Glutamatergic neuron (in vitro differentiated cells): ENCODE data around the gene STRN. TPM values are rescaled to one million over a fixed set of nuclear protein-coding genes. Genes with fewer than 3 reads are reported as not detected.
"Not testable (repeated sequence)": the region's sequence is repeated elsewhere in the genome, so short reads cannot be mapped to it uniquely, and the experiment has no call there.

Source experiments
- DNase-seq: peaks from one replicate; pipeline ENCODE4 v3.0.0; 2022
- H3K27ac Mint-ChIP-seq: one replicate; pipeline ENCODE4 v1.8.0; 2020; ENCODE audit warnings: mild to moderate bottlenecking, mixed read lengths, inconsistent platforms; ENCODE audit not compliant: unreplicated experiment
- H3K27me3 Mint-ChIP-seq: one replicate; pipeline ENCODE4 v1.8.0; 2020; ENCODE audit warnings: mild to moderate bottlenecking, moderate library complexity, mixed read lengths, inconsistent platforms; ENCODE audit not compliant: unreplicated experiment
- H3K36me3 Mint-ChIP-seq: one replicate; pipeline ENCODE4 v1.8.0; 2020; ENCODE audit warnings: mild to moderate bottlenecking, mixed read lengths, inconsistent platforms; ENCODE audit not compliant: unreplicated experiment
- H3K4me1 Mint-ChIP-seq: one replicate; pipeline ENCODE4 v1.8.0; 2020; ENCODE audit warnings: mild to moderate bottlenecking, low read depth, mixed read lengths, inconsistent platforms; ENCODE audit not compliant: unreplicated experiment
- H3K4me3 Mint-ChIP-seq: one replicate; pipeline ENCODE4 v1.8.0; 2020; ENCODE audit warnings: mild to moderate bottlenecking, mixed read lengths, inconsistent platforms; ENCODE audit not compliant: unreplicated experiment
- H3K9me3 Mint-ChIP-seq: one replicate; pipeline ENCODE4 v1.8.0; 2020; ENCODE audit warnings: mild to moderate bottlenecking, moderate library complexity, mixed read lengths, inconsistent platforms; ENCODE audit not compliant: unreplicated experiment
- total RNA-seq: library from RNA; stranded (reverse); fragmentation: NEBNext Ultra II Directional; extraction: Animal tissue kit (Norgen Biotek cat#: 25700); gene quantifications from one replicate; pipeline ENCODE4 v1.2.1, GENCODE V29; 2021; ENCODE audit not compliant: unreplicated experiment
- TF ChIP-seq, protein P1 (sequence below): fragments of 200-600 bp; sonication (generic); IDR thresholded peaks from one replicate; pipeline ENCODE4 v1.5.0; 2021; ENCODE audit not compliant: partially characterized antibody, unreplicated experiment

Gene STRN
- total RNA-seq, 1 donor from 2014 or later: 20.8 TPM

DNA sequence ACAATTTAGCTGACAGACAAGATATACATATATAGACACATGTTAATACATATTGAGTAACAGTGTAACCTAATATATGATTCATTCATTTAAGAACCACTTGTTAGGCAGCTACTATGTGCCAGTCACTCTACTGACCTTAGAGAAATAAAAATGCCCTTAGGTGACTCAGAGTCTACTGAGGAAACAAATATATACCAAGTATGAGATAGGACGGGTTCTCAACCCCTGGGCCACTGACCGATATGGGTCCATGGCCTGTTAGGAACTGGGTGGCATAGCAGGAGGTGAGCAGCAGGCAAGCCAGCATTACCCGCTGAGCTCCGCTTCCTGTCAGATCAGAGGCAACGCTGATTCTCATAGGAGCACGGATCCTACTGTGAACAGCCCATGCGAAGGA lies 14.8 kb downstream of the STRN start:
- DNase-seq: no peak
- H3K9me3 Mint-ChIP-seq: no peaks in the 10 kb centered on the region
- no peak overlapping the region for H3K27ac Mint-ChIP-seq
- no peaks in the 10 kb centered on the region for H3K27me3 Mint-ChIP-seq
- TF ChIP-seq, protein P1, sequence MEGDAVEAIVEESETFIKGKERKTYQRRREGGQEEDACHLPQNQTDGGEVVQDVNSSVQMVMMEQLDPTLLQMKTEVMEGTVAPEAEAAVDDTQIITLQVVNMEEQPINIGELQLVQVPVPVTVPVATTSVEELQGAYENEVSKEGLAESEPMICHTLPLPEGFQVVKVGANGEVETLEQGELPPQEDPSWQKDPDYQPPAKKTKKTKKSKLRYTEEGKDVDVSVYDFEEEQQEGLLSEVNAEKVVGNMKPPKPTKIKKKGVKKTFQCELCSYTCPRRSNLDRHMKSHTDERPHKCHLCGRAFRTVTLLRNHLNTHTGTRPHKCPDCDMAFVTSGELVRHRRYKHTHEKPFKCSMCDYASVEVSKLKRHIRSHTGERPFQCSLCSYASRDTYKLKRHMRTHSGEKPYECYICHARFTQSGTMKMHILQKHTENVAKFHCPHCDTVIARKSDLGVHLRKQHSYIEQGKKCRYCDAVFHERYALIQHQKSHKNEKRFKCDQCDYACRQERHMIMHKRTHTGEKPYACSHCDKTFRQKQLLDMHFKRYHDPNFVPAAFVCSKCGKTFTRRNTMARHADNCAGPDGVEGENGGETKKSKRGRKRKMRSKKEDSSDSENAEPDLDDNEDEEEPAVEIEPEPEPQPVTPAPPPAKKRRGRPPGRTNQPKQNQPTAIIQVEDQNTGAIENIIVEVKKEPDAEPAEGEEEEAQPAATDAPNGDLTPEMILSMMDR: no peak
- H3K4me3 Mint-ChIP-seq: no peak overlapping the region
- H3K4me1 Mint-ChIP-seq: no peaks in the 10 kb centered on the region
- no peaks in the 10 kb centered on the region for H3K36me3 Mint-ChIP-seq

DNA sequence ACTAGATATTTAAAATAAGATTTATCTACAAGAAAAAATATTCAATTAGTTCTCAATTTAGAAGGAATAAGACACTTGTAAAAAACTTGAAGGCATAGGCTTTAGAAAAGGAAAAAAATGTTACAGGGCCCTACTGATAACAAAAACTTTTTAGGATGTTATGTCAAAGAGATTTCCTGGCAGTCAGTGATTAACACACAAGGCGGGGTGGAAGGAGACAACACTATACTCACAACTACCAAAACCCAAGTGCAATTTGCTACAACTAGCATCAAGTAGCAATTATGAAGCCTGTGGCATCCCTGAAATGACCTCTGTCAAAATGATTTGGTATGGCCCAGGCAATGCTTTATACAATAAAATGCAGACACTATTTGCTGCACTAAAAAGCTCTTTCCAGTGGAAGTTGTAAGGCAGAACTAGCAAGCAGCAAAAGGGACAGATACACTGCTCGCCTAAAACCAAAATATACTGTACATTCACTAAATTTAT lies 15.3 kb downstream of the STRN start:
- H3K4me3 Mint-ChIP-seq: no peak overlapping the region
- H3K4me1 Mint-ChIP-seq: no peaks in the 10 kb centered on the region
- no peak for DNase-seq
- H3K36me3 Mint-ChIP-seq: no peaks in the 10 kb centered on the region
- H3K27ac Mint-ChIP-seq: no peak overlapping the region
- TF ChIP-seq, protein P1: no peak
- no peaks in the 10 kb centered on the region for H3K27me3 Mint-ChIP-seq
- H3K9me3 Mint-ChIP-seq: no peaks in the 10 kb centered on the region

DNA sequence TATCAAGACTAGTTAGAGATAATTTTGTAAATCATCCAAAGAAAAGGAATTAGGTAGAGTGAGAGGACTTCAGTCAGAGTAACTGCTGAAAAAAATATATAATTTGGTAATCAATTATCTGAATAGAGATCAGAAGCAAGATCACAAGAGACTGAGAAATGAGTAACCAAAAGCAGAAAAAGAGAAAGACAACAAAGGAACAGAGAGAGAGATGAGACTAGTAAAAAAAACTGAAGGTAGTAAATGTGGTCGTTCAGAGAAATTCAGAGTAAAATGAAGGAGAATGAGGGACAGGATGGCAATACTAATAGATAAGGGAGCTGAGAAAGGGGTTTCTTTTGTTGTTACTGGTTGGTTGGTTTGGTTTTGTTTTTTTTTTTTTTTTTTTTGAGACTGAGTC lies 16.5 kb downstream of the STRN start:
- no peak overlapping the region for H3K27ac Mint-ChIP-seq
- TF ChIP-seq, protein P1: no peak
- DNase-seq: no peak
- no peaks in the 10 kb centered on the region for H3K9me3 Mint-ChIP-seq
- peaks cover 1% of the 10 kb centered on the region for H3K27me3 Mint-ChIP-seq
- H3K4me3 Mint-ChIP-seq: no peak overlapping the region
- H3K4me1 Mint-ChIP-seq: no peaks in the 10 kb centered on the region
- no peaks in the 10 kb centered on the region for H3K36me3 Mint-ChIP-seq

DNA sequence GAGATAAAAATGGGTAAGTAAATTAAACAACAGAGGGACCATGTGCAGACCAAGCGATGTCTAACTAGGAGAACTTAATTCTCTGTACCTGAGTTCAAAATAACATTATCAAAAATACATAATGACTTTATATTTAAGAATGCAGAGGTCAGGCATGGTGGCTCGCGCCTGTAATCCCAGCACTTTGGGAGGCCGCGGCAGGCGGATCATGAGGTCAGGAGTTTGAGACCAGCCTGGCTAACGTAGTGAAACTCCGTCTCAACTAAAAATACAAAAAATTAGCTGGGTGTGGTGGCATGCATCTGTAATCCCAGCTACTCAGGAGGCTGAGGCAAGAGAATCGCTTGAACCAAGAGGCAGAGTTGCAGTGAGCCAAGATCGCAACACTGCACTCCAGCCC lies 21.1 kb downstream of the STRN start:
- not testable (repeated sequence) for H3K4me3 Mint-ChIP-seq, H3K4me1 Mint-ChIP-seq, H3K36me3 Mint-ChIP-seq, H3K27ac Mint-ChIP-seq, H3K27me3 Mint-ChIP-seq, DNase-seq, H3K9me3 Mint-ChIP-seq

DNA sequence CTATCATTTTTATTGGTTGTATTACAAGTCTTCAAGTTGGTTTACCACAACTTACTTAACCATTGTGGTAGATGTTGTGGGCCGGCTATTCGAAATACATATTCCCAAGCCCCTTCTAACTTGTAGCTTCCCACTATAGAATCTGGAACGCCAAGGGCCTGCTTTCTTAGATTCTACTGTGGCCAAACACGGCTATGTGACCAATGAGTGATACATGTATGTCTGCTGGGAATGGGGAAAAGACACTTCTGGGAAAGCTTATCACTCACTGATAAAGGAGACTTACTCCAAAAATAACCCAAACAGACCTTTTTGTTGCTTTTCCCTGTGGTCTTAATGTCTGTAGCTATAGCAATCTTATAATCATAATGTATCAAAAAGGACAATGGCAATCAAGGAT lies 24.5 kb downstream of the STRN start:
- Mint-ChIP-seq H3K4me1 (no peaks in the 10 kb centered on the region), H3K9me3 (no peaks in the 10 kb centered on the region), H3K4me3 (no peak overlapping the region), H3K27me3 (peaks cover 1% of the 10 kb centered on the region), H3K36me3 (no peaks in the 10 kb centered on the region), H3K27ac (no peak overlapping the region)
- no peak for DNase-seq
- TF ChIP-seq, protein P1: no peak

DNA sequence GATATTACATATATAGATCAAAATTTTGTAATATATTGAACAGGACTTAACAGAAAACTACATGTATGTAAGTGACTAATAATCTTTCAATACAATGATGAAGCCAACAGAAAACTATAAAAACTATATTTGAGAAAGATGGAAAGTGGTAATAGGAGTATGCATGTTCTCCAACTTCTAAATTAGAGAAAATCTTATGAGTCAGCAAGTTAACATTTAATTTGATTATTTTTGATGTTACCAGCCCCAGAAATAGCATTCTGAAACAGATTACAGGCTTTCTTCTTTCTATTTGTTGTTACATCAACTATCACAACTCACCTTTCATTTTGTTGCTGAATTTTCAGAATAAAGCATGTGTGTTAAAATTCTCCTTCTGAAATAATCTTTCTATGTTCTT lies 29.8 kb downstream of the STRN start:
- H3K27ac Mint-ChIP-seq, H3K4me3 Mint-ChIP-seq, H3K9me3 Mint-ChIP-seq, DNase-seq, H3K4me1 Mint-ChIP-seq, H3K27me3 Mint-ChIP-seq, H3K36me3 Mint-ChIP-seq: not testable (repeated sequence)

DNA sequence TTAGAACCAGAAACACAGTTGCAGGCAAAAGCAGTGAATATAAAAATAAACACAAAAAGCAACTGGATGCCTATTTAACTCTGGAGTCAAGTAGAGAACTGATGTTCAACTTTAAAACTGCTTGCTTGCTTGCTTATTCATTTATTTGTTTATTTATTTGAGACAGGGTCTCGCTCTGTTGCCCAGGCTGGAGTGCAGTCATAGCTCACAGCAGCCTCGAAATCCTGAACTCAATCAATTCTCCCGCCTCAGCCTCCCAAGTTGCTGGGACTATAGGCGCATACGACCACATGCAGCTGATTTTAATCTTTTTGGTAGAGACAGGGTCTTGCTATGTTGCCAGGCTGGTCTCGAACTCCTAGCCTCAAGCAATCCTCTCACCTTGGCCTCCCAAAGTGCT lies 34.6 kb downstream of the STRN start:
- H3K4me1 Mint-ChIP-seq, H3K4me3 Mint-ChIP-seq, H3K9me3 Mint-ChIP-seq, DNase-seq, H3K27me3 Mint-ChIP-seq, H3K36me3 Mint-ChIP-seq, H3K27ac Mint-ChIP-seq: not testable (repeated sequence)

DNA sequence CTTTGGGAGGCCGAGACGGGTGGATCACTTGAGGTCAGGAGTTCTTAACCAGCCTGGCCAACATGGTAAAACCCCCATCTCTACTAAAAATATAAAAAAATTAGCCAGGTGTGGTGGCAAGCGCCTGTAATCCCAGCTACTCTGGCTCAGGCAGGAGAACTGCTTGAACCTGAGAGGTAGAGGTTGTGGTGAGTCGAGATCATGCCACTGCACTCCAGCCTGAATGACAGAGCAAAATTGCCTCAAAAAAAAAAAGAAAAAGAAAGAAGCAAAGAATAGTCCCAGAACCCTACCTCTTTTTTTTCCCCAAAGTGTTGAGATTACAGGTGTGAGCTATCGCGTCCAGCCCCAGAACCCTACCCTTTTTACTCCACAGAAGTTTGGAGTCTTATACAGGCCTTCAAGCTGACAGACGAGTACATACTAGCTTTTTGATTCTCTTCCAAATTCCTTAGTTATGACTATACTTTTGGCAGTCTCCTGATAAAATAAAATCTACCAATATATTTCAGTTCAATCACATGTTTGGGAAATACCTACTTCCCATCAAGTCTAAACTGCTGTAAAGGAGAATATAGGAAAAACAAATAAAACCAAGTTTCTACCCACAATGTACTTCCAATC lies 35.4 kb downstream of the STRN start:
- not testable (repeated sequence) for H3K36me3 Mint-ChIP-seq, H3K27me3 Mint-ChIP-seq, DNase-seq, H3K4me1 Mint-ChIP-seq, H3K27ac Mint-ChIP-seq, H3K9me3 Mint-ChIP-seq, H3K4me3 Mint-ChIP-seq
